EL (cell line): ENCODE data around the gene MBD4.

ENCODE experiments used
- DNase-seq: peaks from one replicate; pipeline ENCODE4 v3.0.0-alpha.2; 2016

Gene MBD4

DNA sequence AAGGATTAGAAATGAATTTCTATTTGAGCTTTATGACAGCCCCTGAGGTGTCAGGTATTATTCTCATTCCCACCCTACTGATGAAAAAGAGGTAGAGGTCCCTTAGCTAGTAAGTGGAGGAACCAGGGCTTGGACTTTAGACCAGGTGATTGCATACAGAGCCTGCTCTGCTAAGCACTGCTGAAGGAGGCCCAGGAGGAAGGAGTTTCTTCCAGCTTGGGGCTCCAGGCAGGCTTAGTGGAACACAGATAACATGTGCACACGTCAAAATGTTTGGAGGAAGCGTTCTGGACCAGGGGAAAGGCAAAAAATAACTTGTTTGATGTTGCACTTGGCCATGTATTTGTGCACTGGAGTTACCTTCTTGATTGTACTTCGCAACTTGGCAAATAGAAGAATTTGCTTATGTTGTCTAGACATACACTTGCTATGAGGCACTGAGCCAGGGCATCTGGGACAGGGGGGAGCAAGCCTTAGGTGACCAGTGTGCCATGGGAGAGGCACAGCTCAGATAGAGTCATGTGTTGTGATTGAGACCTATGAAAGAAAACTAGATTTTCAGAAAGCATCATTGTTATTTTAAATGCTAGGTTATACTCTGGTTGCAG lies 22.7 kb upstream of the MBD4 start:
- no peak for DNase-seq

DNA sequence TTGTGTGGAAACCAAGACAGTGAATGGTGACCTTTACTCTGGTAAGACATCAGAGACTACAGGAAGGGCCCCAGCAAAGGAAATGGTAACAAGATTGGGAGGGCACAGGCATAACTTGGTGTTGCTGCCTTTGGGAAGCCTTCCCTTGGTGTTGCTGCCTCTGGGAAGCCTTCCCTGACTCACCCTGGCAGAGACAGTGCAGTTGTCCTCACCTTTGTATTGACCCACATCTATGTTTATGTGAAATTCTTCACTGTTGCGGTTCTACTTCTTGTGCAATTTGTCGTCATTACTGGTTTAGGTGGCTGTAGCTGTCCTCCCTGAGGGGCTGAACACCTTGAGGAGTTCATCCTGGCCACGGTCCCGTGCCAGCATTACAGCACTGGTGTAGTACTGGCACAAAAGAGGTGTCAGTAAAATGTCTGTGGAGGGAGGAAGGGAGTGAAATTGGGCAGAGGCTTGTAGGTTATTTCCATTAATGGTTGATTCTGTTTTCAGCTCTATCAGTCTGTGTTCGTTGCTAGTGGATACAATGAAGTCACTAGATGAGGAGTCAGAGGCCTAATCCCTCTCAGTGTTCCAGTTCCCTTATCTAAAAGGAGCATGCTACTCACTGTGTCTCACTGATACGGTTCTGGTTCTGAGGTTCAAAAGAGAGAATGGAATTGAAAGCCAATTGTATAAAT lies 21.9 kb upstream of the MBD4 start:
- peak; percentile 22 for DNase-seq

DNA sequence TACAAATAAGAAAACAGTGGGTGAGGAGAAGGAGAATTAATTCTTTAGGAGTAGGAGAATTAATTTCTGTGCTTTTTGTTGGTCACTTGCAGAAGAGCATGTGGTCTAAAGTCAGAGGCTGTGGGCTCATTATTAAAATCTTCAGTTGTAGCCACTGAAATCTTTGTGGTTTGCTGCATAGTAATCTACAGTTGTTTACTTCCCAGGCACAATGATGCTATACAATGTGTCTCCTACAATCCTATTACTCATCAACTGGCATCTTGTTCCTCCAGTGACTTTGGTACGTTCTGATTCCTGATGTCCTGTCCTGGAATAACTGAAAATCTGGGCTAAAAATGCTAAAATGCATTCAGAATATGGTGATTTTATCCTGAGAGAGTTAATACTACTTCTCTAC lies 21.3 kb upstream of the MBD4 start:
- peak; percentile 65 for DNase-seq

DNA sequence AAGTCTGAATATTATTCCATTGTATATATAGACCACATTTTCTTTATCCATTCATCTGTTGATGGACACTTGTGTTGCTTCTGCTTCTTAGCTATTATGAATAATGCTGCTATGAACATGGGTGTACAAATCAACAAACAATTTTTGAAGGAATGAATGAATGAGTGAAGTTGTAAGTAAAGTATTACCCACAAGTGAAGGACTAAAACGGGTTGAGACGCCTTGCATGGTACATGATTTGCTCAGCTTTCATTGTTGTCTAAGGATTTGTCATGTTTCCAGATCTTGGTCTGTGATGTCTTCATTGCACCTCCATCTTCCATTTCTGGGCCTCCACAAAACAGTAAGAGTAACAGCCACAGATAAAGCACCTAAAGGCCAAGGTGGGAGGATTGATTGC lies 20.8 kb upstream of the MBD4 start:
- DNase-seq = no peak

DNA sequence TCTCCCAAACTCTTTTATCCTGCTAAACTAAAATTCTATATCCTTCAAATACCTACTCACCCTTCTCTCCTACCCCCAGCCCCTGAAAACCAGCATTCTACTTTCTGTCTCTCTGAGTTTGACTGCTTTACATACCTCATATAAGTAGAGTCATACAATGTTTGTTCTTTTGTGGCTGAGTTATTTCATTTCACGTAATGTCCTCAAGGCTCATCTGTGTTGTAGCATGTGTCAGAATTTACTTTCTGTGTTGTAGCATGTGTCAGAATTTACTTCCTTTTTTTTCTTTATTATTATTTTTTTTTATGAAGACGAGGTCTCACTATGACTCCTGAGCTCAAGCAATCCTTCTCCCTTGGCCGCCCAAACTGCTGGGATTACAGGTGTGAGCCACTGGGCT lies 20.4 kb upstream of the MBD4 start:
- DNase-seq = no peak

DNA sequence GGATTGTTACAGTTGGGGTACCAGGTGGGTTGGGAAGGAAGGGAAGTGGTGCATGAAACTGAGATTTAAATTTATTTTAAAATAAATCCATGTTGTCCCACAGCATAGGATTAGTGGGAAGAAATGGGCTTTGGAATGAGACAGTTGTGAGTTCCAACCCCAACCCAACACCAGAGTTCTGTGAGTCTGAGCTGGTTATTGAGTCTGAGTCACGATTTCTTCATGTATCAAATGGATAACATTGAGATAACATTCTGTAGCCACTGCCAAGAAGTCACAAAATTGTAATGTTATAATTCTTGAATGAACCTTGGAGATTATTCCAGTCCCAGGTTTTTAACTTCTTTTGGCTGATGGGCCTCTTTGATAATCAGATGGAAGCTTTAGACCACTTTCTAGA lies 14.0 kb upstream of the MBD4 start:
- no peak for DNase-seq

DNA sequence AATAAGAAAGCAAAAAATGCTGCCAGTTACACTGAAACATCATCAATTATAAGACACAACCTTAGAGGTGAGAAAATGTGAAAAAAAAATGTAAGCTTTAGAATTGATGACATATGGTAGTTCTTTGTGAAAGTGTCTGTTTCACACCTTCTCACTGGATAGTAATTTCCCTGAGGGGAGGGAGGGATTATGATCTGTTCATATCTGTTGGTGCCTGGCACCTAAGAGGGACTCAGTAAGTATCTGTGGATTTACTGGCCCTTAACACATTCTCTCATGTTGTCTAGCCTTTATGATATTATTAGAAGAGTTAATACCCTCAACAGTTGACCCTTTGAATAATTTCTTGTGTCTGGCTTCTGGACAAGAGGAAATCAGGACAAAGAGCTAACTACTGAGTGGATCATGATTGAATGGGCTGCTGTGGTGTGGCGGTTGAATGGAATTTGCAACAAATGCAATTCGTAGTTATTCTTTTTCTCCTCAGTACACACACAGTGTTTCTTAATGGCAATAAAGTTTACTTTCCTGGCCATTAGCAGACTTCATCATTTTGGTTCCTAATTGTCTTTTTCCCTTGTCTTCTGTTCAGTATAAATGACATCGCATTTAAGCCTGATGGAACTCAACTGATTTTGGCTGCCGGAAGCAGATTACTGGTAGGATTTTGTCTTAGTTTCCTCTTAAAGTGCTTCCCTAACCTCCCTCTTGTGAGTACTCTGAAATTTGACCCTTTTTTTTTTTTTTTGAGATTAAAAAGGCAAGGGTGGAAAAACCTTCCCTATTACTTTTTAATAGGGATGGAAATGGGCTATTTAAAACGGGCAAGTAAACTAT lies 9.7 kb upstream of the MBD4 start:
- no peak for DNase-seq

DNA sequence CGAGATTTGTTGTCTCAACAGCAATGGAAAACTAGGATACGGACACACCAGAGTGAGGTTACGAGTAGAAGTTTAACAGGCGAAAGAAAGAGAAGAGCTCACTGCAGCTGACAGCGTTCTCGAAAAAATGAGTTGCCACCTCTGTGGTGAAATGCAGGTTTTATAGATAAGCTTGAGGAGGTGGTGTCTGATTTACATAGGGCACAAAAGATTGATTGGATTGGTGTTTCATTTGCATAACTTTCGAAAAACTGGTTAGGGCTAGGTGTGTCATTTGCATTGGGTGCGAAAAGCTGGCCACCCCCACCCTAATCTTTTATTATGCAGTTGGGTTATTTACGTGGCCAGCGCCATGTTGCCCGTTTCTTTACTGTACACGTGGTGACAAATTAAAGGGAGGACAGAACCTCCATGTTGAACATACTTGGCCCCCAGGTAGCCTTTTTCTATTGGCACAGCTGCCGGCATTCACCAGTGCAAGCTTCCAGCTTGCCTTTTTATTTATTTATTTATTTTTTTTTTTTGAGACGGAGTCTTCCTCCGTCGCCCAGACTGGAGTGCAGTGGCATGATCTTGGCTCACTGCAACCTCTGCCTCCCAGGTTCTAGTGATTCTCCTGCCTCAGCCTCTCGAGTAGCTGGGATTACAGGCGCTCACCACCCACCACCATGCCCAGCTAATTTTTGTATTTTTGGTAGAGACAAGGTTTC lies 8.6 kb upstream of the MBD4 start:
- DNase-seq = no peak

DNA sequence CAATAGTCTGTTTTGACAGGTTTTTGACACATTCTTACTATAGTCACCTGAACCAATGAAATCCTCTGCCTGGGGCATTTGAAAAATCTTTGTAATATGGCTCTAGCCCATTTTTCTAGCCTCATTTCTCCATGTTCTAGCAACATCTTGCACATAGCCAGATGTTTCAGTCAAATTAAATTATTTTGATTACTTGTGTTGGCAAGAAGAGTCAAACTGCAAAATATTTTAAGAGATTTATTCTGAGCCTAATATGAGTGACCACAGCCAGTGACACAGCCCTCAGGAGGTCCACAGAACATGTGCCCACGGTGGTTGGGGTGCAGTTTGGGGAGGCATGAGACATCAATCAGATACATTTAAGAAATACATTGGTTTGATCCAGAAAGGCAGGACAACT lies 7.2 kb upstream of the MBD4 start:
- DNase-seq = no peak

DNA sequence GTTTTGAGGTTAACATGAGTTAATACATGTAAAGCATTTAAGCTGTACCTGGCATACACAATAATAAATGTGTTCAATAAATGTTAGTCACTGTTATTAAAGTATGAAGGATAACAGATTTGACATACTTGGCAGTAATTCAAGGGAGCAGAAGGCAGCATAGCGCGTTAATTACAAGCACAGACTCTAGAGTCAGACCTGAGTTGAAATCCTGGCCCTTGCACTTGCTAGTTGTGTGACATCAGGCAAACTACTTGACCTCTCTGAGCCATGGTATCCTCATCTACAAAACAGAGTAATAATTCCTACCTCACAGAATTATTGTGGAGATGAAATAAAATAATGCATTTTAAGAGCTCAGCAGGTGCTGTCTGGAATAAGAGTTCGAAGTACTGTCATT lies 5.7 kb upstream of the MBD4 start:
- DNase-seq = no peak

DNA sequence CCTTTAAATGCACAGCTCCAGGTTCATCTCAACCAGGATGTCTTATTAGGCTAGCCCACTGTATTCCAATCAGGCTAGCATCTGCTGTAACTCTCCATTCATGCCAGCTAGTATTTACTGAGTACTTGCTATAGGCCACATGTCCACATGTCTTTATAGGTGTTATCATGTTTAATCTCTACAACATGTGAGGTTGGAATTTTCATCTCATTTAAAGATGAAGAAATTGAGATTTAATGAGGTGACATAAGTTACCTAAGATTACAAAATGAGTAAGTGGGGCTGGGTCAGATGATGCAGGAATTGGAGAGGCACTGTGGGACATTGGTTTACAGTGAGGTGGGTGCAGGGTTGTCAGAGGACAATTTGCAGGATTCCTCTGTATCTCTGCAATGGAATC lies 3.2 kb upstream of the MBD4 start:
- no peak for DNase-seq

DNA sequence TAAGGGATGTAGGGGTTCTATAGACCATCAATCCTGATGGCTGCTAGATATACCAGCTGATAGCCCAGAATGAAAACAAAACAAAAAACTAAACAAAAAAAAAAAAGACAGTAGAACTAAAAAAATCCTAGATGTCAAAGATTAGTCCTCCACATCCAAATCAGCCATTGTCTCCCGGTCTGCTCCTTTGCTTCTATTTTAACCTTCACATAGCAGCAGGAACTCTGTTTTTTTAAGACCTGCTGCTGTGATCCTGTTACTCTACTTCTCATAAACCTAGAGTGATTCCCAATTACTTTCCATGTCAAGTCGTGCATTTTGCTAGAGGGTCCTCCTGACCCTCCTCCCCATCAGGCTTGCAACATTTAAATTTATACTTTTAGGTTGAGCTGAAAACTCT lies 2.7 kb upstream of the MBD4 start:
- DNase-seq = no peak

DNA sequence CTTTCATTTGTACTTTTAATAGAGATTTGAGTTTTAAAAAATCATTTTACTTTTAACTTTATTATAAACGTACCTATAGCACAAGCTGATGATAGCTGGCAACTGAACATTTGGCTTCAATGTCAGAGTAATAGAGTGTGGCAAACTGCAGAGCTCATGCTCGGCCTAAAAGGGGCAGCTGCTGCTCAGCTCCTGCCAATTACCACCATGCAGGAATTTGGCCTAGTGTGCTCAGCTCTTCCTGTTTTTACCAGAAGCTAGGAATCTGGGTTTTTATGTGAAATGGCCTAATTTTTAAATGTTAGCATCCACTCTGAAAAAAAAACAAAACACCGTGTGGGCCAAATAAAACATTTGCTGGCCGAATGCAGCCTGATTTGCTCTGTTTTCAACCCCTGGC lies 2.0 kb upstream of the MBD4 start:
- DNase-seq = peak; percentile 56

DNA sequence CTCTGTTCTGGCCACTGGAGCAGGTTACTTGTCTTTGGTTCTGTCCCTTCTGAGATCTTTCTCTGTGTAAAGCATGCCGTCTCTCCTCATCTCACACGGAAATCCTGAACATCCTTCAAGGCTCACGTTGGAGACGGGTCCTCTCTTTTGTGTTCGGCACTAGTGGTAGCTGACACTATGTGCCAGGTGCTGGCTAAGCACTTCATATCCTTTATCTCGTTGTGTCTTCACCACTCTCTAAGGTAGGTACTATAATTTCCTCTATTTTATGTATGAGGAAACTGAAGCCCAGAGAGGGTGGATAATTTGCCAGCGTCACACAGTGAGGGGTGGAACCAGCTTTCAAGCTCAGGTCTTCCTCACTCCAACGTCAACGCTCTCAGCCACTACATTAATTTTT lies 1.5 kb upstream of the MBD4 start:
- DNase-seq = no peak

DNA sequence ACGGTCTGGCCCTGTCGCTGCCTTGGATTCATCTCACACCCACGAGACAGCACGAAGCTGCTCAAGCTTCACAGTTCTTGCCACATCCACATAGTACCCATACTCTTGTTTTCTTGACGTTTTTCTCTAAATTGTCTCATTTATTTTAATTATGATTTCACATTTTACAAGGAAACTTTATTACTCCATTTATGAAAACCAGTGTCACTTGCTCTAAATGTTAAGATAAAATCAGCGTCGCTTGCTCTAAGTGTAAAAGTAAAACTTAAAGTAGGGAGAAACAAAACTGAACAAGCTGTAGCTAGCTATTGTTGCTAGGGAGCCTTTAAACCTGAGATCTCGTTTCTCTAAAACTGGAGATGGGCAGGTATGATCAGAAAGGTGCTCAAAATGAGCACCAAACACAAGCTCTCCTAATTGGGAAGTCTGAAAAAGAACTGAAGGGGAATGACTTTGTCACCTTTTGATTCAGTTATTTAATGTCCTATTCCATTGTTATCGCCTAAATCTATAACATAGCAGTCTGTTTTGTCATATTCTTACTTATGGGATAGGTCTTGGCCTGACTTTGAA lies 956 bp upstream of the MBD4 start:
- no peak for DNase-seq

DNA sequence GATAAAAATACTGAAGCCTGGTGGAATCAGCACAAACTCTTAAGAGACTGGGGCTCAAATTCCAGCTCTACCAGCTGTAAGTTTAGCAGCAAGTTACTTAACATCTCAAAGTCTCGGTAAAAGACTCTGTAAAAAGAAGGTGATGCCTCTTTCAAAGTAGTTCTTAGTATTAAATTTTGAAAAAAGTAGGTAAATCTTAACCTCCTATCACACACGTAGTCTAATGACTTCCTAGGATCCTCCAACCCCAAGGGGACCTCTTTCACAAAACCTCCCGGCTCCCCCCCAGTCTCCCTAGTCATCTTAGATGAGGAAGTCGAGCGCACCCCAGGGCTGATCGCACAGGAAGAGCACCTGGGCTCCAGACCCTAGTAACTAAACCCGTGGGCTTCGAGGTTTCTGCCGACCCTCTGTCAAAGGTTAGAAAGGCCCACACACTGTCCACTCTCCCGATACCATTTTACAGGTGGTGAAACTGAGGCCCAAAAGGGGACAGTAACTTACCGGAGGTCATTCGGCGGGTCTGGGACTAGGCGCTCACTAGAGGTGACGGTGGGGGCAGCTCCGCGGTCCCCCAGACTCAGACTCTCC lies 427 bp downstream of the MBD4 start:
- DNase-seq = peak; percentile 40

DNA sequence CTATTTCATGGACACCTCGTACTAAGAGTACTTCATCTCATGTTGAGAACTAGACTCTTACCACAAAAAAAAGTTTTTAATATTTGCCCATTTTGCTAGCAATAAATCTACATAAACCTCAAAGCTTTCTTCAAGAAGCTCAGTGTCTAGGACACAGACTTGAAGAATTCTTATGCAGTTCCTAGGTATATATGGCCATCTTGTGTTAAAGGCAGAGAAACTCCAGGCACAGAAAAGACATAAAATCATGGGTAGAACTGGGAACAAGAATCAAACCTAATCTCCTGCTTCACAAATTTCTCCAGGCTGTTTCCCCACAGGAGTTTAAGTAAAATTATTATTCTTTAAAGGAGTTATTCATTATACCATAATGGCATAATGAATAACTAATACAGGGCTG lies 4.4 kb downstream of the MBD4 start:
- no peak for DNase-seq

DNA sequence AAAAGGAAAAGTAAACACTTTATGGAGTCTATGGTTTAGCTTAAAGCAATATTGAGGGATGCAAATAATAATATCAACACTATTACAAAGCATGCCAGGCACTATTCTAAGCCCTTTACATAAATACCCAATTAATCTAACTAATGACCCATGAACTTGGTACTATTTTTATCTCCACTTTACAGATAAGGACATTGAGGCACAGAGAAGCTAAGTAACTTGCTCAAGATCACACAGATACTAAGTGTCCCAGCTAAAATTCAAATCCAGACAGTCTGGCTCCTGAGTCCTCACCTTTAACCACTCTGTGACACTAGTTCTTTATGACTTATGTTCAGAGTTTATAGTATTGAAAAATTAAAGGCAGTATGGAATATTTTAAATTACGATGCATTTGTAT lies 5.6 kb downstream of the MBD4 start:
- DNase-seq = no peak

DNA sequence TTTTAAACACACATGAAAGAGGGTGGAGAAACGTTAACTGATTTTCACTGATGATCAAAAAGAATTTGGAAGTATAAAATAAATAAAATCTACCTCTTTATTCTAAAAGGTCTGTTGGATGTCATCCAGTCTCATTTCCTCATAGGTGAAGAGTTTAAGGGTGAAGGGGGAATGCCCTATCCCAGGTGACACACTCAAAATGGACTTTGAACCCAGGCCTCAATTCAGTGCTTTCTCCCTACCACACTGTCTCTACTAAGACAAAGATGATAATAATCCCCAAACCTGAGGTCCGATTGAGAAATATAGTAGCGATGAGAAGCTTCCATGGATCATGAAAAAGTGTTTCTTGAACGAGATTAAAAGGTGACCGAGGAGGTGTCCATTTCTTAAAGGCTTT lies 6.2 kb downstream of the MBD4 start:
- DNase-seq = no peak

DNA sequence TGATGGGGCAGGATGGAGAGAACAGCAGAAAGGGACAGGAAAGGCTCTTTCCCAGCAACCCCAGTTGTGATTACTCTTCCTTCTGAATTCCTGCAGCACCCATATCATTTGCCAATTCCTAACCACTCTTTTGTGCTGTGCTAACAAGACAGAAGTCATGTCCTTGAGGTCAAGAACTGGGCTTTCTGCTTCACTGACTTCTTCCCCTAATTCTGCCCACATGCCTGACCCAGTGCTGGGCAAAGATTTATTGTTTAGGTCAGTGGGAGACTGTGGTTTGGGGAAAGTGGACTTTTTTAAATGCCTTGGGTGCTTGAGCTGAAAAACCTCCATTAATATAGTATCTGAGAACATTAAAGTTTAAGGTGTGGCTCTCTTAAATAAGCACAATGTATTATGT lies 7.1 kb downstream of the MBD4 start:
- DNase-seq = no peak

DNA sequence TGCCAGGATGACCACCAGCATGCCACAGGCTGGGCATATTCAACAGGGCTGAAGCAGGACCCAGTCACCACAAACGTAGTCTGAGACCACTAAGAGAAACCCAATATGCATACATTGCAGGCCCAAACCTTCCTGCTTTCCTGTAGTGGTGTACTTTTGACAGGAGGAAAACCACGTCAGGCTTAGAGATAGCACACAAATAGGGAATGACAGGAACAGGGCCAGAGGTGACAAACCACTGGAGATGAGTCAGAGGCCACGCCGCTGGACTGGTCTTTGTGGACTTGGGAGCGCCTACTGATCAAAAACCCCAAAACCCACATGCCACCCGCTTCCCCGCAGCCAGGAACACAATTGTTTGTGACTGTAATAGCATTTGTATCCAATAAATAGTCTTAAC lies 7.7 kb downstream of the MBD4 start:
- DNase-seq = no peak

DNA sequence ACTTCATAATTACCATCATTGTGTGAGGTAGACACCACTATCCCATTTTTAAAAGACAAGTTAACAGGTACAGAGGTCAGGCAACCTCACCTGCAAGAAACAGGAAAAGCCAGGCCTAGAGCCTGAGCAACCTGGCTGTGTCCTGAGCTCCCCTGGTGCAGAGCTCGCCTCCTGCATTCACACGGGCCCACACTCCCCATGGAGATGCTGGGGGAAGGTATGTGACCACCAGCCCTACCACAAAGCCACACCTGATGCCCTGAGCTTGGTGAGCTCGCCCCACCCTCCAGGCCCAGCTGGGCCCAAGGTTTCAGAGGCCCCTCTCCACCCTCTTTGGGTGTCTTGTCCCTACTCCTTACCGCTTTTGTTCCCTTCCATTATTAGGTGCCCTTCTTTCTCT lies 10.1 kb downstream of the MBD4 start:
- no peak for DNase-seq

DNA sequence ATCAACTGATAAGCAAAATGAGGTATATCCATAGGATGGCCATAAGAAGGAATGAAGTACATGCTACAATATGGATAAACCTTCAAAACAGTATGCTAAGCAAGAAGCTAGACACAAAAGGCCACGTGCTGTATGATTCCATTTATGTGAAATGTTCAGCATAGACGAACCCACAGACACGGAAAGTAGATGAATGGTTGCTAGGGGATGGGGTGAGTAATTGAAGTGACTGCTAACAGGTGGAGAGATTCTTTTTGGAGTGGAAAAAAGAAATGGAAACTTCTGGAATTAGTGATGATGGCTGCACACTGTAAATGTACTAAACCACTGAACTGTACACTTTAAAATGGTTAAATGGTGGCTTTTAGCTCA lies 10.7 kb downstream of the MBD4 start:
- DNase-seq = no peak
